ENCODE measurements around the gene COLEC11.

DNA sequence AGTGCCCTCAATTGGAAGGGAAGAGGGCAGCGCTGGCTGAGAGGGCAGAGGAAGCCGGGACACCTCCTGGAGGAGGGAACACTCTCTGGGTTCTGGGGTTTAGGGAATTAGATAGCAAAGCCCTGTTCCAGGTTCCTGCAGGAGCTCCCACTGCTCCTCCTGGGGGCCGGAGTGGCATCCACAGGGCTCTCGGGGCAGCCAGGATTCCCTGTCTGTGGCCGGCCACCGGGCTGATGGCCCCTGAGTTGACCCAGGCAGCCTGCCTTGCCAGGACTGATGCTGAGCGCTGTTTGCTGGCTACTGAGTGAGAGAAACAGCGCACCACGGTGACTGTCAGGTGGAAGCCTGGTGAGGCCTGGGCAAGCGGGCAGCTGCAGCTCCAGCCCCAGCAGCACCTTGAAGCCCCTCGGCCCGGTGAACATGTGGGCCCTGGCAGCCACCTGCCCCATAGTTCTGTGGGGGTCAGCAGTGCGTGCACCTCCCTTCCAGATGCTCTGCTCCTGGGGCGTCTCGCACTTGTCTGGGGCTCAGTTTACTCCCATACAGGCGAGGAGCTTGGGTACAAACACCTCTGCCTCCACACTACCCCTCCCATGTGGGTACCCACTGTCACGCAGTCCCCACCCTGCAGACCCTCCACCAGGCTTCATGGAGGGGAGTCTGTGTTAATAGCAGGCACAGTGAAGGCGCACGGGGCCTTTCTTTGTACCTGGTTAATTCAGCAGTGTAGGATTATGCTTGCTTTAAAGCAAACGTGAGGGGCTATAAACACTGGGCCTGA, 55.4 kb downstream of the COLEC11 start:
- TF ChIP-seq, protein P1, sequence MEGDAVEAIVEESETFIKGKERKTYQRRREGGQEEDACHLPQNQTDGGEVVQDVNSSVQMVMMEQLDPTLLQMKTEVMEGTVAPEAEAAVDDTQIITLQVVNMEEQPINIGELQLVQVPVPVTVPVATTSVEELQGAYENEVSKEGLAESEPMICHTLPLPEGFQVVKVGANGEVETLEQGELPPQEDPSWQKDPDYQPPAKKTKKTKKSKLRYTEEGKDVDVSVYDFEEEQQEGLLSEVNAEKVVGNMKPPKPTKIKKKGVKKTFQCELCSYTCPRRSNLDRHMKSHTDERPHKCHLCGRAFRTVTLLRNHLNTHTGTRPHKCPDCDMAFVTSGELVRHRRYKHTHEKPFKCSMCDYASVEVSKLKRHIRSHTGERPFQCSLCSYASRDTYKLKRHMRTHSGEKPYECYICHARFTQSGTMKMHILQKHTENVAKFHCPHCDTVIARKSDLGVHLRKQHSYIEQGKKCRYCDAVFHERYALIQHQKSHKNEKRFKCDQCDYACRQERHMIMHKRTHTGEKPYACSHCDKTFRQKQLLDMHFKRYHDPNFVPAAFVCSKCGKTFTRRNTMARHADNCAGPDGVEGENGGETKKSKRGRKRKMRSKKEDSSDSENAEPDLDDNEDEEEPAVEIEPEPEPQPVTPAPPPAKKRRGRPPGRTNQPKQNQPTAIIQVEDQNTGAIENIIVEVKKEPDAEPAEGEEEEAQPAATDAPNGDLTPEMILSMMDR (IDR thresholded peaks at IDR 0.05) = no peak
- no peak for TF ChIP-seq ZFX (IDR thresholded peaks at IDR 0.05; ENCODE audit: borderline replicate concordance)
